Coronary artery (tissue), 2 donors: ENCODE results near the gene PDLIM4.

Source experiments
- DNase-seq: peaks from one replicate; pipeline ENCODE4 v3.0.0-alpha.2; 2017; ENCODE audit warnings: low spot score
- H3K27ac ChIP-seq, 2 donors: fragments of 200-600 bp; sonication (generic); one replicate each; pipeline ENCODE4 v1.5.1; 2016 to 2019
- H3K4me3 ChIP-seq: fragments of 200-600 bp; sonication (generic); 2 replicates; pipeline ENCODE4 v1.5.1; 2016; ENCODE audit warnings: mild to moderate bottlenecking, moderate library complexity
- CTCF ChIP-seq: fragments of 200-600 bp; sonication (generic); IDR thresholded peaks from one replicate; pipeline ENCODE4 v1.5.1; 2019; ENCODE audit warnings: antibody characterized with exemption

Gene PDLIM4

GRCh38 chr5:132303589-132303988, 46.1 kb downstream of the PDLIM4 start:
- no peak for DNase-seq
- Histone ChIP-seq H3K27ac (no peak overlapping the region), H3K4me3 (no peak overlapping the region)
- TF ChIP-seq CTCF, result no peak

DNA sequence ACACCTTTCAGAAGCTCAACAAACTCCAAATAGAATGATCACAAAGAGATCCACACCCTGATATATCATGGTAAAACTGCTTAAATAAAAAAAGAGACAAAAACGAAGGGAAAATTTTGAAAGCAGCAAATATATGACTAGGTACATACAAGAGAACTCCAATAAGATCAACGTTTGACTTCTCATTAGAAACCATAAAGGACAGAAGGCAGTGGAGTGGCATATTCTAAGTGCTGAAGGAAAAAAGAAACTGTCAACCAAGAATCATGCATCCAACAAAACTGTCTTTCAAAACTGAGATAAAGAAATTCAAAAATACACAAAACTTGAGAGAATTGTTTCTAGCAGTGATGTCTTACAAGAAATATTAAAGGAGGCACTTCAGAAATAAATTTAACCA, 47.9 kb downstream of the PDLIM4 start:
- DNase-seq, result no peak
- no peak for TF ChIP-seq CTCF
- H3K27ac ChIP-seq, result no peak overlapping the region
- H3K4me3 ChIP-seq, result no peak overlapping the region

DNA sequence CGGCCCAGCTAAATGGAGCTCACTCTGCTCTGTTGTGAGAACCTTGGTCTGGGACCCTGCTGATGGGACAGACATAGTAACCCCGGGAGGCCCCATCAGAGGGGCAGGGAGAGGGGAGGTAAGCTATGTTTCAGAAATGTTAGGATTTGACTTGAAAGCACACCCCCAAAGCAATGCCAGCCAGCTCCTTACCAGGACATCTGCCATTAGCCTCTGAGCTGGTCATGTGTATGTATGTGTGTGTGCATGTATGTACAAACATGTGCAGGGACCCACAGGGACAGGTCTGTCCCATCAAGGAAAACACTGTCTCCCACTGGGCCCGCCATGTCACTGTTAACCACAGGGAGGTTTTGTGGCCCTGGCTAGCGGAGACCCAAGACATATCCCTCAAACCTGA, 51.2 kb downstream of the PDLIM4 start:
- Histone ChIP-seq H3K4me3 (no peak overlapping the region), H3K27ac (no peak overlapping the region)
- DNase-seq, result no peak
- no peak for TF ChIP-seq CTCF

DNA sequence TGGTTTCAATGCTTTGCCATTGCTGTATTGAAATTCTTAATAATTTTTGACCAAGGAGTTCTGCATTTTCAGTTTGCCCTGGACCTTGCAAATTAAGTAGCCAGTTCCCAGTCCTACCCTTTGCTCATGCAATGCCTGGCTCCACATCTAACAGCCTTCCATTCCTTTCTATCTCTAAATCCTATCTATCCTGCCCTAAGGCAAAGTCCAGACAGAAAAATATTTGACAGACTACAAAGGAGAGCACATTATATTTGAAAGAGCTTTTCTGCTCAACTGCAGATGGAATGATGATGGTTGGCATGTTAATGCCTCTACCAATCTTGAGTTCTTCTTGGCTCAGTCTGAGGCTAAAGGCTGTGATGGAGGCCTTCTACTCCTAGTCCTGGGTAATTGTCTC, 52.2 kb downstream of the PDLIM4 start:
- no peak for TF ChIP-seq CTCF
- Histone ChIP-seq H3K4me3 (no peak overlapping the region), H3K27ac (peak overlapping the region in 1 of 2 donors; percentile 21)
- no peak for DNase-seq

GRCh38 chr5:132310141-132310834, 52.8 kb downstream of the PDLIM4 start:
- no peak for TF ChIP-seq CTCF
- Histone ChIP-seq H3K27ac (peak overlapping the region in 1 of 2 donors; percentile 21), H3K4me3 (no peak overlapping the region)
- DNase-seq, result no peak

DNA sequence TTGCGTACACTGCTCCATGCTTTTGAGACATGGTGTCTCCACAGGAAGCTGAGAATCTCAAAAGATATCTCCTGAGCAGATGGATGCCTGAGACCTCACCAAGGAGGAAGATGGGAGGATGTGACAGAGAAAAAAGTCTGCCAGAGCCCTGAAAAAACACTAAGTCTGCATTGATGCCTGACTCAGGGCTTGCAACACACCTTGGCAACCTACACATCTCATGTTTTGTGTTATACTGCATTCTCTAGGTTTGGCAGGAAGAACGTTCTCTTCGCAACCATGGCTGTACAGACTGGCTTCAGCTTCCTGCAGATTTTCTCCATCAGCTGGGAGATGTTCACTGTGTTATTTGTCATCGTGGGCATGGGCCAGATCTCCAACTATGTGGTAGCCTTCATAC, 55.9 kb downstream of the PDLIM4 start:
- DNase-seq, result no peak
- no peak overlapping the region for H3K4me3 ChIP-seq
- no peak for TF ChIP-seq CTCF

DNA sequence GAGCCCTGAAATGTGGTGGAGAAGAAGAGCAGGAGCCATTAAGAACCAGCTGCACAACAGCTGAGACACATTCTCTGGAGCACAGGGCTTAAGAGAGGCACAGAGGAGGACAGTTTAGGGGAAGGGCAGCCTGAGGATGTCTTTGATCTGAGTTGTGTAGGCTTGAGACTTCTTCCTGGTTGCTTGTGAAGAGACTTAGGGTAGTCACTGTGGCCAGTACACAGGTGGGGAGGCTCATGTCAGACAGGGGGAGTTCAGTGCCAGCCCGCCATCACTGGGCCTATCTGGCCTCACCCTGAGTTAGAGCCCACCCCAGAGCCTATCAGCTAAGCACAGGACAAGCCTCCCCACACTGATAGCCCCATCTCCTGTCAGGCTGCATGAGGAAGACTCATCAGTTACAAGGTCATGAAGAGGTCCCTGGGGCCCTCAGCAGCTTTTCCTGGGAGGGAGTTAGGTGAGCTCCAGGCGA, 56.5 kb downstream of the PDLIM4 start:
- no peak for TF ChIP-seq CTCF
- Histone ChIP-seq H3K27ac (no peak overlapping the region), H3K4me3 (no peak overlapping the region)
- DNase-seq, result no peak

More for the DNA sequence above, 55.9 kb downstream of the PDLIM4 start:
- no peak overlapping the region for H3K27ac ChIP-seq
